K562 (cell line): Measurements from ENCODE around the gene CXorf65. TPM values are rescaled to one million over a fixed set of nuclear protein-coding genes. Genes with fewer than 3 reads are reported as not detected.
A peak's percentile ranks its signal among the peaks of the same experiment; 100 is the strongest.

Experiments used
- ARID3B ChIP-seq: fragments of 250-450 bp; sonication (Bioruptor Pico); IDR thresholded peaks from 2 replicates; pipeline ENCODE4 v1.4.0; 2020; ENCODE audit warnings: borderline replicate concordance
- NFE2L1 ChIP-seq: fragments of 450-650 bp; IDR thresholded peaks from 2 replicates; pipeline ENCODE4 v1.6.1; 2016; ENCODE audit warnings: missing genetic modification characterization, low read depth, mild to moderate bottlenecking, missing compliant biosample characterization, moderate library complexity, borderline replicate concordance
- NFXL1 ChIP-seq: fragments of 450-650 bp; formaldehyde crosslinking; IDR thresholded peaks from 2 replicates; pipeline ENCODE4 v1.4.0; 2021; ENCODE audit warnings: mild to moderate bottlenecking
- NR4A1 ChIP-seq, 2 experiments: fragments of 250-450 bp in 1 of 2; fragments of 450-650 bp in 1 of 2; sonication (Bioruptor Pico) in 1 of 2; IDR thresholded peaks; 2 replicates each; pipeline versions ENCODE4 v1.4.0 to v1.6.1; 2016 to 2020; ENCODE audit warnings: mild to moderate bottlenecking in 2 of 2, missing compliant biosample characterization in 1 of 2, missing genetic modification characterization in 1 of 2, moderate library complexity in 1 of 2
- NUFIP1 ChIP-seq: fragments of 450-650 bp; IDR thresholded peaks from 2 replicates; pipeline ENCODE4 v1.6.1; 2018; ENCODE audit not compliant: partially characterized antibody
- PHB2 ChIP-seq: fragments of 450-650 bp; IDR thresholded peaks from 2 replicates; pipeline ENCODE4 v1.6.1; 2017; ENCODE audit warnings: low read depth
- SLC30A9 ChIP-seq: fragments of 250-450 bp; sonication (Bioruptor Pico); IDR thresholded peaks from 2 replicates; pipeline ENCODE4 v1.8.0; 2022; ENCODE audit warnings: mild to moderate bottlenecking, moderate library complexity
- SMAD1 ChIP-seq: fragments of 150-350 bp; IDR thresholded peaks from 2 replicates; pipeline ENCODE4 v1.6.1; 2014; ENCODE audit warnings: low read length, low read depth; ENCODE audit not compliant: partially characterized antibody
- TBL1XR1 ChIP-seq, 2 experiments: IDR thresholded peaks; 2 replicates each; pipeline ENCODE4 v1.6.1; 2012; ENCODE audit warnings: improper control_type of control experiment in 2 of 2, low read length in 2 of 2, mild to moderate bottlenecking in 1 of 2
- YBX1 ChIP-seq: fragments of 450-650 bp; IDR thresholded peaks from 2 replicates; pipeline ENCODE4 v1.7.1; 2016; ENCODE audit warnings: mild to moderate bottlenecking
- ZFPM2 ChIP-seq: fragments of 250-450 bp; sonication (Bioruptor Pico); IDR thresholded peaks from 2 replicates; pipeline ENCODE4 v1.5.1; 2022; ENCODE audit warnings: mild to moderate bottlenecking
- ZNF146 ChIP-seq: IDR thresholded peaks from one replicate; pipeline ENCODE4 v1.6.1; 2018; ENCODE audit warnings: missing compliant biosample characterization; ENCODE audit not compliant: unreplicated experiment
- ZNF280B ChIP-seq: fragments of 250-450 bp; sonication (Bioruptor Pico); IDR thresholded peaks from 2 replicates; pipeline ENCODE4 v1.5.1; 2021; ENCODE audit warnings: mild to moderate bottlenecking
- ZNF407 ChIP-seq: fragments of 450-650 bp; IDR thresholded peaks from 2 replicates; pipeline ENCODE4 v1.6.1; 2016; ENCODE audit warnings: low read depth
- polyA plus RNA-seq, 8 experiments: library from polyadenylated mRNA; depleted of rRNA in 4 of 8; stranded (reverse) in 5 of 8; unstranded in 3 of 8; fragments of >200 nt; fragmentation: Nextera tagmentation in 2 of 8; fragmentation: Illumina TruSeq in 1 of 8; extraction: Ambion mirVana in 2 of 8; extraction: Trizol in 1 of 8; gene quantifications; 2 replicates each; pipeline versions ENCODE4 v1.2.1 to v1.2.3, GENCODE V29; 2011 to 2014; ENCODE audit warnings: inconsistent platforms in 1 of 8, missing spikeins in 1 of 8
- total RNA-seq, 7 experiments: library from RNA; depleted of rRNA in 6 of 7; stranded (reverse); fragments of >200 nt in 6 of 7; fragmentation: Illumina TruSeq in 2 of 7; extraction: Trizol in 2 of 7; gene quantifications; 2 replicates each; pipeline versions ENCODE4 v1.2.1 to v1.2.3, GENCODE V29; 2011 to 2021; ENCODE audit warnings: low replicate concordance in 1 of 7

The CXorf65 gene
- total and polyA plus RNA-seq, 9 of the 15 experiments (the other 6 are each of a cell fraction or from before 2014, with no cell fraction given), result 1.4 to 8.4 (median 2.9) TPM

DNA sequence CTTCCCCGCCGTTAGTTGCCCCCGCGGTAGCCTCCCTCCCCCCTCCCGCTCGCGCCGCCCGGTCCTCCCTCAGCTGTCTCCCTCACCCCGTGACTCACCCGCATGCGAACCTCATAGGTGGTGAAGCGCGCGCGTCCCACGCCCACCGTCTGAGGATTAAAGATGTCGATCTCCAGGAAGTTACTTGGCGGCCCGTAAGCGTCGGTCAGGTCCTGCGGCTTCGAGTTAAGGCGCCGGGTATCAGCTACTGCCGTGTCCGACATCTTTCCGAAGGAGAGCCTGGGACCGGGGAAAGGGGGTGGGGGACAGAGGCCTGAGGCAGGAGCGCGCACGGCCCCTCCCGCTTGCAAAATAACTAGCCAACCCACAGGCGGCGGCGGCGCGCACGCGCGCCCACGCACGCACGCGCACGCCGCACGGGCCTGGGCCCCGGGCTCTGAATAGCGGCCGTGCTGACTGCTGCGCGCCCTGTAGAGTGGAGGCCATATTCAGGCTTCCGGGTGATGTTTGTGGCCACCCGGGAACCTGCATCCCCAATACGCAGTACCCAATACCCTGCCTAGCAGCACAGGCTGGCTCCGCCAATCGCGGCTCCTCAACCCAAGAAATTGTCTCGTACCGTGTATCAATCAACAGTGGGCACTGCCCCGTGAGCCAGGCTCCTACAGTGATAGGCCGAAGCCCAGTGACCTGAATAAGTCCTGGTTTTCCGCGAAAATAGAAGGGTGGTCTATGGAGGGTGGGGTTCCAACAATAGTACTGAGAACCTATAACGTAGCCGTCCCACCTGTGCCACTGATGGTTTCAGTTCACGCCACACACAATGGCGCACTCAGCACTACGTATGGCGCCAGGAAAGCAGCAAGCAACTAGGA lies 38.3 kb downstream of the CXorf65 start, which contains the start of gene SNX12 (continued):
- TF ChIP-seq ZNF407, result peak; percentile 38; the same call in 1 of the 2 replicates
- no peak for TF ChIP-seq SLC30A9 (CRISPR knock-in tag)
- TF ChIP-seq ZFPM2 (CRISPR knock-in tag), result no peak
- no peak for TF ChIP-seq ZNF280B (CRISPR knock-in tag)
- no peak for TF ChIP-seq ARID3B (CRISPR knock-in tag)
- TF ChIP-seq NFE2L1 (tag), result no peak
- no peak for TF ChIP-seq NR4A1 (CRISPR knock-in tag; IDR thresholded peaks at IDR 0.05)
- peak; percentile 88 for TF ChIP-seq NR4A1 (tag; IDR thresholded peaks at IDR 0.05)
- no peak for TF ChIP-seq ZNF146 (CRISPR knock-in tag)
- no peak for TF ChIP-seq SMAD1
- peak in 1 of 2 experiments; percentile 61; a peak in 1 of 4 replicates for TF ChIP-seq TBL1XR1 (IDR thresholded peaks at IDR 0.05; ENCODE audit: low read length in 2 of 2)
- TF ChIP-seq NFXL1 (CRISPR knock-in tag), result no peak
- no peak for TF ChIP-seq YBX1
- no peak for TF ChIP-seq PHB2
- no peak for TF ChIP-seq NUFIP1
